ENCODE data around the gene AGMO. TPM values are rescaled to one million over a fixed set of nuclear protein-coding genes. Genes with fewer than 3 reads are reported as not detected.

AGMO gene
- total RNA-seq, 3 donors from 2014 or later (not counting 1 experiment from before 2014, with no cell fraction given), result not detected

GRCh38 chr7:15389073-15389472 is 172.7 kb downstream of the AGMO start:
- TF ChIP-seq CTCF (IDR thresholded peaks at IDR 0.05), result no peak
- no peaks in the 10 kb centered on the region for H3K4me1 Mint-ChIP-seq
- no peak overlapping the region for H3K4me3 Mint-ChIP-seq
- intact Hi-C loops (cut with micrococcal nuclease), result no loop called here
- H3K9me3 ChIP-seq (ENCODE audit: control insufficient read depth, insufficient read depth, low read length), result no peaks in the 10 kb centered on the region
- H3K27me3 ChIP-seq (ENCODE audit: control insufficient read depth, insufficient read depth, low read length), result no peaks in the 10 kb centered on the region
- no peaks in the 10 kb centered on the region for H3K36me3 Mint-ChIP-seq
- ATAC-seq (no peak), DNase-seq (no peak)
- no peaks in the 10 kb centered on the region for H3K36me3 ChIP-seq (ENCODE audit: control insufficient read depth, insufficient read depth, low read length)
- H3K27me3 Mint-ChIP-seq (ENCODE audit: low read depth in 2 of 2), result no peaks in the 10 kb centered on the region
- H3K4me1 ChIP-seq (ENCODE audit: control insufficient read depth, insufficient read depth, low read length), result no peaks in the 10 kb centered on the region
- no peak overlapping the region for H3K27ac Mint-ChIP-seq
- H3K9me3 Mint-ChIP-seq, result peaks cover 5 to 7% of the 10 kb centered on the region in 2 donors
- H3K4me3 ChIP-seq (ENCODE audit: low read length), result no peak overlapping the region
- 93% methylated on average over 1 of the region's 1 CpG for WGBS (ENCODE audit: insufficient coverage)
- no peak overlapping the region for H3K27ac ChIP-seq (ENCODE audit: low read length)

- H3K9me3 Mint-ChIP-seq, result peaks cover 16 to 17% of the 10 kb centered on the region in 2 donors
Observed at GRCh38 chr7:15378494-15379145, 183.2 kb downstream of the AGMO start.

GRCh38 chr7:15376600-15376999 is 185.2 kb downstream of the AGMO start:
- H3K4me1 Mint-ChIP-seq, result no peaks in the 10 kb centered on the region
- no peak overlapping the region for H3K27ac ChIP-seq (ENCODE audit: low read length)
- no peak for TF ChIP-seq CTCF (IDR thresholded peaks at IDR 0.05)
- H3K36me3 Mint-ChIP-seq, result peaks cover 6% of the 10 kb centered on the region
- intact Hi-C loops (cut with micrococcal nuclease), result no loop called here
- H3K36me3 ChIP-seq (ENCODE audit: control insufficient read depth, insufficient read depth, low read length), result no peaks in the 10 kb centered on the region
- H3K9me3 ChIP-seq (ENCODE audit: control insufficient read depth, insufficient read depth, low read length), result peaks cover 3% of the 10 kb centered on the region
- no peak overlapping the region for H3K4me3 ChIP-seq (ENCODE audit: low read length)
- no peaks in the 10 kb centered on the region for H3K27me3 ChIP-seq (ENCODE audit: control insufficient read depth, insufficient read depth, low read length)
- ATAC-seq (no peak), DNase-seq (no peak)
- WGBS (ENCODE audit: insufficient coverage), result no CpG with 5 or more reads among the region's 2 CpGs
- peaks cover 13 to 16% of the 10 kb centered on the region in 2 donors for H3K9me3 Mint-ChIP-seq
- no peak overlapping the region for H3K4me3 Mint-ChIP-seq
- H3K27ac Mint-ChIP-seq, result no peak overlapping the region
- H3K4me1 ChIP-seq (ENCODE audit: control insufficient read depth, insufficient read depth, low read length), result no peaks in the 10 kb centered on the region
- H3K27me3 Mint-ChIP-seq (ENCODE audit: low read depth in 2 of 2), result no peaks in the 10 kb centered on the region

More at GRCh38 chr7:15378494-15379145, 183.2 kb downstream of the AGMO start:
- Histone ChIP-seq H3K4me1 (ENCODE audit: control insufficient read depth, insufficient read depth, low read length) (no peaks in the 10 kb centered on the region), H3K27ac (ENCODE audit: low read length) (no peak overlapping the region), H3K4me3 (ENCODE audit: low read length) (no peak overlapping the region), H3K27me3 (ENCODE audit: control insufficient read depth, insufficient read depth, low read length) (no peaks in the 10 kb centered on the region), H3K36me3 (ENCODE audit: control insufficient read depth, insufficient read depth, low read length) (no peaks in the 10 kb centered on the region), H3K9me3 (ENCODE audit: control insufficient read depth, insufficient read depth, low read length) (no peaks in the 10 kb centered on the region)
- no peak for TF ChIP-seq CTCF (IDR thresholded peaks at IDR 0.05)
- intact Hi-C loops (cut with micrococcal nuclease), result no loop called here
- 81% methylated on average over 1 of the region's 2 CpGs for WGBS (ENCODE audit: insufficient coverage)
- Mint-ChIP-seq H3K36me3 (peaks cover 6% of the 10 kb centered on the region), H3K4me3 (no peak overlapping the region), H3K27me3 (ENCODE audit: low read depth in 2 of 2) (no peaks in the 10 kb centered on the region), H3K4me1 (no peaks in the 10 kb centered on the region), H3K27ac (no peak overlapping the region)
- ATAC-seq, result no peak
- no peak for DNase-seq

- TF ChIP-seq CTCF (IDR thresholded peaks at IDR 0.05), result no peak
- DNase-seq (no peak), ATAC-seq (no peak)
- no peak overlapping the region for H3K4me3 Mint-ChIP-seq
- Histone ChIP-seq H3K9me3 (ENCODE audit: control insufficient read depth, insufficient read depth, low read length) (peaks cover 6% of the 10 kb centered on the region), H3K27me3 (ENCODE audit: control insufficient read depth, insufficient read depth, low read length) (no peaks in the 10 kb centered on the region), H3K27ac (ENCODE audit: low read length) (no peak overlapping the region), H3K4me1 (ENCODE audit: control insufficient read depth, insufficient read depth, low read length) (no peaks in the 10 kb centered on the region), H3K4me3 (ENCODE audit: low read length) (no peak overlapping the region), H3K36me3 (ENCODE audit: control insufficient read depth, insufficient read depth, low read length) (no peaks in the 10 kb centered on the region)
- intact Hi-C loops (cut with micrococcal nuclease), result no loop called here
- no peaks in the 10 kb centered on the region for H3K27me3 Mint-ChIP-seq (ENCODE audit: low read depth in 2 of 2)
- WGBS (ENCODE audit: insufficient coverage), result 73% methylated on average over 1 of the region's 1 CpG
- H3K36me3 Mint-ChIP-seq, result peaks cover 5% of the 10 kb centered on the region
- H3K9me3 Mint-ChIP-seq, result peaks cover 10 to 12% of the 10 kb centered on the region in 2 donors
- no peak overlapping the region for H3K27ac Mint-ChIP-seq
- H3K4me1 Mint-ChIP-seq, result no peaks in the 10 kb centered on the region
Observed at GRCh38 chr7:15370441-15370840, 191.4 kb downstream of the AGMO start.

Measured in natural killer cell (primary cell).